PC-9 (cell line): ENCODE measurements around the gene CCDC192. TPM values are rescaled to one million over a fixed set of nuclear protein-coding genes. Genes with fewer than 3 reads are reported as not detected.

Experiments
- BruUV-seq: library from RNA; stranded (reverse); fragments of 400-500 nt; replicated peaks from 2 replicates; lab custom pipeline; 2021; lab: Mats Ljungman, UMichigan
- CTCF ChIA-PET: fragments of 300-600 bp; sonication (Branson Sonifier 250); formaldehyde crosslinking; loops from one replicate; lab custom pipeline; 2022; ENCODE audit warnings: antibody characterized with exemption; lab: Charles Lee
- POLR2A ChIA-PET: fragments of 300-600 bp; sonication (Branson Sonifier 250); formaldehyde crosslinking; loops from one replicate; lab custom pipeline; 2022; ENCODE audit warnings: antibody characterized with exemption; ENCODE audit not compliant: unreplicated experiment; lab: Charles Lee
- DNase-seq, 2 experiments: peaks; one replicate each; pipeline versions ENCODE4 v3.0.0 to v3.0.0-alpha.2; 2015 to 2022; ENCODE audit warnings: mixed read lengths in 1 of 2
- H2AFZ ChIP-seq: fragments of 200-600 bp; sonication (generic); 2 replicates; pipeline ENCODE4 v1.8.1; 2017; ENCODE audit warnings: antibody characterized with exemption
- H3F3A ChIP-seq: fragments of 200-600 bp; sonication (generic); 2 replicates; pipeline ENCODE4 v1.8.1; 2017; ENCODE audit warnings: antibody characterized with exemption, mild to moderate bottlenecking, low read depth; ENCODE audit not compliant: insufficient read depth
- H3K27ac ChIP-seq: fragments of 200-600 bp; sonication (generic); 2 replicates; pipeline ENCODE4 v1.6.1; 2016; ENCODE audit warnings: mixed run types
- H3K27me3 ChIP-seq: fragments of 200-600 bp; sonication (generic); 2 replicates; pipeline ENCODE4 v1.6.1; 2016; ENCODE audit warnings: low read depth, mixed run types; ENCODE audit not compliant: insufficient read depth
- H3K36me3 ChIP-seq: fragments of 200-600 bp; sonication (generic); 2 replicates; pipeline ENCODE4 v1.6.1; 2016; ENCODE audit warnings: low read depth, mixed run types
- H3K4me1 ChIP-seq: fragments of 200-600 bp; sonication (generic); replicated peaks from 2 replicates; pipeline ENCODE4 v1.6.1; 2016; ENCODE audit warnings: mixed run types; ENCODE audit not compliant: insufficient read depth
- H3K4me2 ChIP-seq: fragments of 200-600 bp; sonication (generic); 2 replicates; pipeline ENCODE4 v1.6.1; 2017; ENCODE audit warnings: mixed run types
- H3K4me3 ChIP-seq: fragments of 200-600 bp; sonication (generic); 2 replicates; pipeline ENCODE4 v1.6.1; 2016; ENCODE audit warnings: mixed run types
- H3K79me2 ChIP-seq: fragments of 200-600 bp; sonication (generic); 2 replicates; pipeline ENCODE4 v1.6.1; 2017; ENCODE audit warnings: low read depth, mixed run types
- H3K9me2 ChIP-seq: fragments of 200-600 bp; sonication (generic); 2 replicates; pipeline ENCODE4 v1.8.1; 2017; ENCODE audit warnings: mild to moderate bottlenecking; ENCODE audit not compliant: insufficient read depth
- H3K9me3 ChIP-seq: fragments of 200-600 bp; sonication (generic); 2 replicates; pipeline ENCODE4 v1.8.1; 2016; ENCODE audit warnings: low read depth; ENCODE audit not compliant: insufficient read depth
- H4K20me1 ChIP-seq: fragments of 200-600 bp; sonication (generic); 2 replicates; pipeline ENCODE4 v1.8.1; 2017; ENCODE audit not compliant: insufficient read depth
- CTCF ChIP-seq: fragments of 200-600 bp; sonication (generic); conservative IDR thresholded peaks from 2 replicates; pipeline ENCODE4 v1.6.1; 2017; ENCODE audit warnings: mixed run types, antibody characterized with exemption, mild to moderate bottlenecking, moderate library complexity
- EZH2 ChIP-seq: fragments of 200-600 bp; sonication (generic); IDR thresholded peaks from 2 replicates; pipeline ENCODE4 v1.8.0; 2017; ENCODE audit warnings: antibody characterized with exemption, low read depth
- intact Hi-C: fragments of 100-400 bp; cut with micrococcal nuclease; formaldehyde crosslinking; loops from one replicate; pipeline ENCODE4 v1.10.0; 2022; ENCODE audit not compliant: unreplicated experiment
- total RNA-seq: library from RNA; stranded (reverse); gene quantifications from 2 replicates; pipeline ENCODE4 v1.2.3, GENCODE V29; 2021

CCDC192 gene
- total RNA-seq, 1 experiment from 2014 or later = not detected

- Histone ChIP-seq H3K4me1 (no peaks in the 10 kb centered on the region), H3K4me2 (no peak overlapping the region), H3K27ac (no peak overlapping the region), H3K27me3 (no peaks in the 10 kb centered on the region), H3K36me3 (no peaks in the 10 kb centered on the region), H4K20me1 (no peaks in the 10 kb centered on the region), H3K9me2 (no peaks in the 10 kb centered on the region), H2AFZ (no peak overlapping the region), H3K79me2 (no peaks in the 10 kb centered on the region), H3K4me3 (no peak overlapping the region), H3F3A (no peaks in the 10 kb centered on the region), H3K9me3 (no peaks in the 10 kb centered on the region)
- DNase-seq = no peak
- intact Hi-C loops = no loop called here
- no TSS peak for BruUV-seq
- ChIA-PET CTCF (no interaction called here), POLR2A (no interaction called here)
- TF ChIP-seq CTCF = no peak
- no peak for TF ChIP-seq EZH2
Measured at GRCh38 chr5:127804886-127805426, 101.8 kb downstream of the CCDC192 start.

- ChIA-PET POLR2A (no interaction called here), CTCF (no interaction called here)
- no peak overlapping the region for H3K27ac ChIP-seq
- H3K27me3 ChIP-seq = no peaks in the 10 kb centered on the region
- TF ChIP-seq EZH2 (no peak), CTCF (no peak)
- no peaks in the 10 kb centered on the region for H3F3A ChIP-seq
- no TSS peak for BruUV-seq
- H3K9me2 ChIP-seq = no peaks in the 10 kb centered on the region
- H4K20me1 ChIP-seq = no peaks in the 10 kb centered on the region
- no peaks in the 10 kb centered on the region for H3K79me2 ChIP-seq
- DNase-seq = no peak
- H3K4me1 ChIP-seq = no peaks in the 10 kb centered on the region
- H3K4me2 ChIP-seq = no peak overlapping the region
- no peaks in the 10 kb centered on the region for H3K36me3 ChIP-seq
- no peak overlapping the region for H2AFZ ChIP-seq
- no peaks in the 10 kb centered on the region for H3K9me3 ChIP-seq
- no peak overlapping the region for H3K4me3 ChIP-seq
- intact Hi-C loops = no loop called here
Measured at GRCh38 chr5:127805448-127805847, 102.3 kb downstream of the CCDC192 start.

- Histone ChIP-seq H3K27ac (no peak overlapping the region), H3K9me3 (no peaks in the 10 kb centered on the region), H3K4me2 (no peak overlapping the region), H2AFZ (no peak overlapping the region), H3K4me3 (no peak overlapping the region), H3K79me2 (no peaks in the 10 kb centered on the region), H3K36me3 (no peaks in the 10 kb centered on the region), H3K27me3 (no peaks in the 10 kb centered on the region), H3F3A (no peaks in the 10 kb centered on the region), H3K4me1 (peaks cover 4% of the 10 kb centered on the region), H4K20me1 (no peaks in the 10 kb centered on the region), H3K9me2 (no peaks in the 10 kb centered on the region)
- intact Hi-C loops = no loop called here
- no peak for TF ChIP-seq CTCF
- POLR2A ChIA-PET = no interaction called here
- no TSS peak for BruUV-seq
- CTCF ChIA-PET = no interaction called here
- DNase-seq = no peak
Measured at GRCh38 chr5:127806776-127807175, 103.6 kb downstream of the CCDC192 start.
